ENCODE results near the gene SLC39A3. TPM values are rescaled to one million over a fixed set of nuclear protein-coding genes. Genes with fewer than 3 reads are reported as not detected.

SLC39A3 gene
- total RNA-seq, 1 donor: 33.7 TPM

DNA sequence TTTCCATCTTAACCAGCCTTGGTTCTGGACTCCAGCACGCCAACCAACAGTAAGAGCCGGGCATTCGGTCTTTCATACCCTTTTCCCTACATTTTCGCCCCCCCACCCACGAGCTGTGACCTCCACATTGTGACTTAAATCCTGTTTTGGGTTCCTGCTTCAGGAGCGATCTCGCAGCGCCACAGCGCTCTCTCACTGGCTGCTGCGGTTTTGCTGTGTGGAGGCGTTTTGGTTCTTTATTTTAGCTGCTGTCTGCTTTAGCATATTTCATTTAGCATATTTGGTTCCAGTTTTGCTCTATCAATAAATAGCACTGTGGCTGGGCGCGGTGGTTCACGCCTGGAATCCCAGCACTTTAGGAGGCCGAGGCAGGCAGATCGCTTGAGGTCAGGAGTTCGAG lies 19.5 kb upstream of the SLC39A3 start:
- peaks cover 48% of the 10 kb centered on the region for H3K36me3 ChIP-seq (ENCODE audit: insufficient read depth, low read length)
- H3K79me2 ChIP-seq (ENCODE audit: insufficient read depth, low read length): no peaks in the 10 kb centered on the region
- H3K4me2 ChIP-seq (ENCODE audit: insufficient read depth, low read length): no peak overlapping the region
- H3K27me3 ChIP-seq (ENCODE audit: insufficient read depth, low read length): no peaks in the 10 kb centered on the region
- no peak overlapping the region for H3K4me3 ChIP-seq (ENCODE audit: insufficient read depth, low read length)
- no peaks in the 10 kb centered on the region for H3K4me1 ChIP-seq (ENCODE audit: insufficient read depth, low read length)
- H3K9me3 ChIP-seq (ENCODE audit: low read depth, low read length): no peaks in the 10 kb centered on the region
- DNase-seq (ENCODE audit: insufficient read length, low spot score, missing footprints): no peak
- no peak overlapping the region for H2AFZ ChIP-seq (ENCODE audit: low read length)
- H3K27ac ChIP-seq (ENCODE audit: low read depth, low read length): no peak overlapping the region
- TF ChIP-seq, protein P1, sequence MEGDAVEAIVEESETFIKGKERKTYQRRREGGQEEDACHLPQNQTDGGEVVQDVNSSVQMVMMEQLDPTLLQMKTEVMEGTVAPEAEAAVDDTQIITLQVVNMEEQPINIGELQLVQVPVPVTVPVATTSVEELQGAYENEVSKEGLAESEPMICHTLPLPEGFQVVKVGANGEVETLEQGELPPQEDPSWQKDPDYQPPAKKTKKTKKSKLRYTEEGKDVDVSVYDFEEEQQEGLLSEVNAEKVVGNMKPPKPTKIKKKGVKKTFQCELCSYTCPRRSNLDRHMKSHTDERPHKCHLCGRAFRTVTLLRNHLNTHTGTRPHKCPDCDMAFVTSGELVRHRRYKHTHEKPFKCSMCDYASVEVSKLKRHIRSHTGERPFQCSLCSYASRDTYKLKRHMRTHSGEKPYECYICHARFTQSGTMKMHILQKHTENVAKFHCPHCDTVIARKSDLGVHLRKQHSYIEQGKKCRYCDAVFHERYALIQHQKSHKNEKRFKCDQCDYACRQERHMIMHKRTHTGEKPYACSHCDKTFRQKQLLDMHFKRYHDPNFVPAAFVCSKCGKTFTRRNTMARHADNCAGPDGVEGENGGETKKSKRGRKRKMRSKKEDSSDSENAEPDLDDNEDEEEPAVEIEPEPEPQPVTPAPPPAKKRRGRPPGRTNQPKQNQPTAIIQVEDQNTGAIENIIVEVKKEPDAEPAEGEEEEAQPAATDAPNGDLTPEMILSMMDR (IDR thresholded peaks at IDR 0.05; ENCODE audit: extremely low read depth, low read depth, low read length): no peak
- H4K20me1 ChIP-seq (ENCODE audit: insufficient read depth, low read length): peaks cover 2% of the 10 kb centered on the region

DNA sequence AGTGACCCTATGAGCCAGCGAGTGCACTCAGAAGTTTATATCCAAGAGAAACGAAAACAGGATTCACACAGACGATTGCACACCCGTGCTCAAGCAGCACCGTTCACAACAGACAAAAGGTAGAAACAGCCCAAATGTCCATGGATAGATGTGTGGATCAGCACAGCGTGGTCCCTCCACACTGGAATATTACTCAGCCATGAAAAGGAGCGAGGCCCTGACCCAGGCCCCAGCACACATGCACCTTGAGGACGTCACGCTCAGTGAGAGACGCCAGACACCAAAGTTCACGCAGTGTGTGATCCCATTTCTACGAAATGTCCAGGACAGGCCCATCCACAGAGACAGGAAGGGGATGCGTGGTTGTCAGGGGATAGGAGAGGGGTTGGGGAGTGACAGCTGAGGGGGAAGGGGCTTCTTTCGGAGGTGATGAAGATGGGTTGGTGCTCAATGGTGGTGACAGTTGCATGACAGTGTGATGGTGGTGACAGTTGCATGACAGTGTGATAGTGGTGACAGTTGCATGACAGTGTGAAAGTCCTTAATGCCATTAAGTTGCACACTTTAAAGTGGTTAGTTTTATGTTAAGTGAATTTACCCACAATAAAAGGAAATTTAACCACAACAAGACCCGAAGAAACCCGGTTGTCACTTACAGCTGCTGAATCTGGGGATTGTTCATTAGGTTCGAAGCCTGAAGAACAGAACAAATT lies 18.9 kb upstream of the SLC39A3 start:
- Histone ChIP-seq H3K27ac (ENCODE audit: low read depth, low read length) (no peak overlapping the region), H3K4me2 (ENCODE audit: insufficient read depth, low read length) (no peak overlapping the region), H3K4me3 (ENCODE audit: insufficient read depth, low read length) (no peak overlapping the region), H2AFZ (ENCODE audit: low read length) (no peak overlapping the region), H3K79me2 (ENCODE audit: insufficient read depth, low read length) (no peaks in the 10 kb centered on the region), H3K9me3 (ENCODE audit: low read depth, low read length) (no peaks in the 10 kb centered on the region), H3K36me3 (ENCODE audit: insufficient read depth, low read length) (peaks cover 43% of the 10 kb centered on the region), H3K27me3 (ENCODE audit: insufficient read depth, low read length) (no peaks in the 10 kb centered on the region), H3K4me1 (ENCODE audit: insufficient read depth, low read length) (no peaks in the 10 kb centered on the region), H4K20me1 (ENCODE audit: insufficient read depth, low read length) (peaks cover 2% of the 10 kb centered on the region)
- DNase-seq (ENCODE audit: insufficient read length, low spot score, missing footprints): peak; percentile 75
- TF ChIP-seq, protein P1 (IDR thresholded peaks at IDR 0.05; ENCODE audit: extremely low read depth, low read depth, low read length): no peak

DNA sequence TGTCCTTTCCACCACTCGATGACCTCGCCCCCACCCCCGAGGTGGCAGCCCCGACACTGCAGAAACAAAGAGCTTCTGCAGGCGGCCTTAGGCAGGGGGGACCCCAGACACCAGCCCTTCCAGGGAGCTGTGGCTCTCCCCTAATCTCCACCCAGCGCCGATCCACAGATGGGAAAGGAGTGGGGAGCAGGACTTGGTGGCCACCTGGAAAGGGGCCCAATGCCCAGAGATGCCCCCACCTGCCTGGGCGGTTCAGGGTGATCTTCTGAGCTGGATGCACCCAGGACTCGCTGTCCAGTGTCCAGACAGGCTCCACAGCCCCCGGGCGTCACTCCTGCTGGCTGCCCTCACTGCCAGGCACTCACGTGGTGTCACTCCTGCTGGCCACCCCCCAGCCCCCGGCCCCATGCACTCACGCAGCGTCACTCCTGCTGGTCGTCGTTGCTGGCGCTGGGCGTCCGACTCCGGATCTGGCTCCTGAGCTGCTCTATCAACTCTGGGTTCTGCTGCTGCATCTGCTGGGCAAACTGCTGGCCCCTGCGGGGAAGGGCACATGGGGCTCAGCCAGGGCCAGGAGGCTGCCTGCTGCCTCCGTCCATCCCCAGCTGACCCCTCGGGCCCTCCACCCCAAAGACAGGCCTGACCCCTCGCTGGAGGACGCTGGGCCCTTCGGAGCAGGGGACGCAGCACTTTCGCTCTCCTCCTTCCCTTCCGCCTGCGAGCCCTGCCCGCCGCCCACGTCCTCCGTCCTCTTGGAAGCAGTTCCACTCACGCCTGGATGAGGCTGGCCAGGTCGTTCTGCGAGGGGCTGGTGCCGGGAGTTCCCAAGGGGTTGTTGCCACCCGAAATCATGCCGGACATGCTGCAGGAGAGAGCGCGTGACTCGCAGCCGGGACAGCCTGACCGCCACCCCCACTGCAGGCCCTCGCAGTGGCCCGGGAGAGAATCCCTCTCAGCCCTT lies 17.4 kb upstream of the SLC39A3 start:
- Histone ChIP-seq H3K27ac (ENCODE audit: low read depth, low read length) (no peak overlapping the region), H2AFZ (ENCODE audit: low read length) (no peak overlapping the region), H3K79me2 (ENCODE audit: insufficient read depth, low read length) (no peaks in the 10 kb centered on the region), H3K27me3 (ENCODE audit: insufficient read depth, low read length) (no peaks in the 10 kb centered on the region), H3K36me3 (ENCODE audit: insufficient read depth, low read length) (peaks cover 39% of the 10 kb centered on the region), H3K9me3 (ENCODE audit: low read depth, low read length) (no peaks in the 10 kb centered on the region), H3K4me2 (ENCODE audit: insufficient read depth, low read length) (no peak overlapping the region), H4K20me1 (ENCODE audit: insufficient read depth, low read length) (peaks cover 2% of the 10 kb centered on the region), H3K4me3 (ENCODE audit: insufficient read depth, low read length) (no peak overlapping the region), H3K4me1 (ENCODE audit: insufficient read depth, low read length) (no peaks in the 10 kb centered on the region)
- TF ChIP-seq, protein P1 (IDR thresholded peaks at IDR 0.05; ENCODE audit: extremely low read depth, low read depth, low read length): no peak
- DNase-seq (ENCODE audit: insufficient read length, low spot score, missing footprints): peak; percentile 88

DNA sequence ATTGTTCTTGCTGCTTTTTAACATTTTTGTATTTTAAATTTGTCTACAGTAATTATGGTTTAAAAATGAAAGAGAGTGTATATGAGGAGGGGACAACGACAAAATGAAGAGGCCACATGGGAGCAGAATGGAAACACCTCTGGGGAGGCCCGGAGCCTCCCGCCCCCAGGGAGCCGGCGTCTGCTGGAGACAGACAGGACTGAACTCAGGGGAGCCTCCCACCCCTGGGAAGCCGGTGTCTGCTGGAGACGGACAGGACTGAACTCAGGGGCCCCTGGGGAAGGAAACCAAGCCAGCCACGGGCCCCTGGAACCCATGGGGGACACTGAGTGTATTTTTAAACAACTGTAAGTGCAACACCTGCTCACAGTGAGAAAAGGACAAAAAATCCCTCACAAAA lies 16.7 kb upstream of the SLC39A3 start:
- Histone ChIP-seq H3K79me2 (ENCODE audit: insufficient read depth, low read length) (no peaks in the 10 kb centered on the region), H3K36me3 (ENCODE audit: insufficient read depth, low read length) (peaks cover 37% of the 10 kb centered on the region), H3K4me1 (ENCODE audit: insufficient read depth, low read length) (no peaks in the 10 kb centered on the region), H3K4me3 (ENCODE audit: insufficient read depth, low read length) (no peak overlapping the region), H2AFZ (ENCODE audit: low read length) (no peak overlapping the region), H3K27ac (ENCODE audit: low read depth, low read length) (no peak overlapping the region), H4K20me1 (ENCODE audit: insufficient read depth, low read length) (peaks cover 2% of the 10 kb centered on the region), H3K27me3 (ENCODE audit: insufficient read depth, low read length) (no peaks in the 10 kb centered on the region), H3K9me3 (ENCODE audit: low read depth, low read length) (no peaks in the 10 kb centered on the region), H3K4me2 (ENCODE audit: insufficient read depth, low read length) (no peak overlapping the region)
- DNase-seq (ENCODE audit: insufficient read length, low spot score, missing footprints): peak; percentile 72
- TF ChIP-seq, protein P1 (IDR thresholded peaks at IDR 0.05; ENCODE audit: extremely low read depth, low read depth, low read length): no peak

Data from osteoblast (primary cell).